Measurements from ENCODE around the gene SLC7A6OS.
"Not testable (repeated sequence)": the region's sequence is repeated elsewhere in the genome, so short reads cannot be mapped to it uniquely, and the experiment has no call there.

Gene SLC7A6OS

GRCh38 chr16:68289202-68289601 is 21.5 kb downstream of the SLC7A6OS start:
- Histone ChIP-seq H4K5ac (ENCODE audit: low read length) (no peak overlapping the region), H3K56ac (ENCODE audit: low read length) (no peak overlapping the region), H3K4me2 (ENCODE audit: low read length) (no peak overlapping the region), H2BK120ac (ENCODE audit: low read depth, low read length) (no peak overlapping the region), H3K23ac (ENCODE audit: low read length) (no peak overlapping the region), H3K36me3 (ENCODE audit: control insufficient read depth, insufficient read depth, low read length) (peaks cover 17% of the 10 kb centered on the region), H3K18ac (ENCODE audit: low read length) (no peak overlapping the region), H3K79me1 (ENCODE audit: low read length) (peaks cover 11% of the 10 kb centered on the region), H3K4ac (ENCODE audit: low read depth, low read length) (no peak overlapping the region), H2BK15ac (replicated peaks; ENCODE audit: low read depth) (no peak overlapping the region), H2AK5ac (ENCODE audit: low read length) (no peak overlapping the region), H3K79me2 (ENCODE audit: control insufficient read depth, insufficient read depth, low read length) (no peaks in the 10 kb centered on the region), H2BK5ac (ENCODE audit: low read length) (no peak overlapping the region), H3K4me1 (ENCODE audit: control insufficient read depth, low read depth, low read length) (peaks cover 2% of the 10 kb centered on the region), H3K9ac (ENCODE audit: low read length) (no peak overlapping the region), H3K4me3 (ENCODE audit: low read length) (no peak overlapping the region), H3K27ac (ENCODE audit: low read depth, low read length) (no peak overlapping the region), H3K27me3 (ENCODE audit: insufficient read depth, low read length, poor library complexity) (no peaks in the 10 kb centered on the region), H4K8ac (ENCODE audit: low read depth, low read length) (no peak overlapping the region)
- WGBS (ENCODE audit: extremely low coverage, insufficient coverage, low lambda C conversion rate): no CpG with 5 or more reads among the region's 2 CpGs
- DNase-seq: no peak

- not testable (repeated sequence) for H3K23ac ChIP-seq (ENCODE audit: low read length); H3K4ac ChIP-seq (ENCODE audit: low read depth, low read length); H4K5ac ChIP-seq (ENCODE audit: low read length); H3K18ac ChIP-seq (ENCODE audit: low read length); H3K4me2 ChIP-seq (ENCODE audit: low read length); H3K79me2 ChIP-seq (ENCODE audit: control insufficient read depth, insufficient read depth, low read length); H2BK120ac ChIP-seq (ENCODE audit: low read depth, low read length); H3K4me3 ChIP-seq (ENCODE audit: low read length); H2BK15ac ChIP-seq (replicated peaks; ENCODE audit: low read depth); H3K4me1 ChIP-seq (ENCODE audit: control insufficient read depth, low read depth, low read length); DNase-seq; H3K27ac ChIP-seq (ENCODE audit: low read depth, low read length); H2AK5ac ChIP-seq (ENCODE audit: low read length); H3K56ac ChIP-seq (ENCODE audit: low read length); H3K27me3 ChIP-seq (ENCODE audit: insufficient read depth, low read length, poor library complexity); H4K8ac ChIP-seq (ENCODE audit: low read depth, low read length); H3K9ac ChIP-seq (ENCODE audit: low read length); H2BK5ac ChIP-seq (ENCODE audit: low read length)
- no CpG with 5 or more reads among the region's 9 CpGs for WGBS (ENCODE audit: extremely low coverage, insufficient coverage, low lambda C conversion rate)
- Histone ChIP-seq H3K36me3 (ENCODE audit: control insufficient read depth, insufficient read depth, low read length) (peaks cover 17% of the 10 kb centered on the region), H3K79me1 (ENCODE audit: low read length) (peaks cover 11% of the 10 kb centered on the region)
Measured at GRCh38 chr16:68288796-68289195, 21.9 kb downstream of the SLC7A6OS start.

GRCh38 chr16:68288252-68288650 is 22.5 kb downstream of the SLC7A6OS start:
- Histone ChIP-seq H3K79me1 (ENCODE audit: low read length) (peaks cover 11% of the 10 kb centered on the region), H3K27me3 (ENCODE audit: insufficient read depth, low read length, poor library complexity) (no peaks in the 10 kb centered on the region), H3K27ac (ENCODE audit: low read depth, low read length) (no peak overlapping the region), H3K4ac (ENCODE audit: low read depth, low read length) (no peak overlapping the region), H3K4me3 (ENCODE audit: low read length) (no peak overlapping the region), H3K4me1 (ENCODE audit: control insufficient read depth, low read depth, low read length) (peaks cover 2% of the 10 kb centered on the region), H3K18ac (ENCODE audit: low read length) (no peak overlapping the region), H4K8ac (ENCODE audit: low read depth, low read length) (no peak overlapping the region), H2BK5ac (ENCODE audit: low read length) (no peak overlapping the region), H3K79me2 (ENCODE audit: control insufficient read depth, insufficient read depth, low read length) (no peaks in the 10 kb centered on the region), H3K9ac (ENCODE audit: low read length) (no peak overlapping the region), H3K56ac (ENCODE audit: low read length) (no peak overlapping the region), H3K4me2 (ENCODE audit: low read length) (no peak overlapping the region), H3K23ac (ENCODE audit: low read length) (no peak overlapping the region), H2BK15ac (replicated peaks; ENCODE audit: low read depth) (no peak overlapping the region), H2AK5ac (ENCODE audit: low read length) (no peak overlapping the region), H4K5ac (ENCODE audit: low read length) (no peak overlapping the region), H3K36me3 (ENCODE audit: control insufficient read depth, insufficient read depth, low read length) (peaks cover 17% of the 10 kb centered on the region), H2BK120ac (ENCODE audit: low read depth, low read length) (no peak overlapping the region)
- DNase-seq: no peak
- no CpG with 5 or more reads among the region's 1 CpG for WGBS (ENCODE audit: extremely low coverage, insufficient coverage, low lambda C conversion rate)

- H3K4me1 ChIP-seq (ENCODE audit: control insufficient read depth, low read depth, low read length): peaks cover 2% of the 10 kb centered on the region
- H3K23ac ChIP-seq (ENCODE audit: low read length): no peak overlapping the region
- no peak overlapping the region for H3K4me3 ChIP-seq (ENCODE audit: low read length)
- no peak overlapping the region for H2BK15ac ChIP-seq (replicated peaks; ENCODE audit: low read depth)
- DNase-seq: no peak
- no CpG with 5 or more reads among the region's 11 CpGs for WGBS (ENCODE audit: extremely low coverage, insufficient coverage, low lambda C conversion rate)
- no peak overlapping the region for H3K18ac ChIP-seq (ENCODE audit: low read length)
- no peak overlapping the region for H3K9ac ChIP-seq (ENCODE audit: low read length)
- H3K79me2 ChIP-seq (ENCODE audit: control insufficient read depth, insufficient read depth, low read length): no peaks in the 10 kb centered on the region
- no peak overlapping the region for H3K4ac ChIP-seq (ENCODE audit: low read depth, low read length)
- no peak overlapping the region for H4K8ac ChIP-seq (ENCODE audit: low read depth, low read length)
- H2BK5ac ChIP-seq (ENCODE audit: low read length): no peak overlapping the region
- H3K4me2 ChIP-seq (ENCODE audit: low read length): no peak overlapping the region
- H4K5ac ChIP-seq (ENCODE audit: low read length): no peak overlapping the region
- peaks cover 16% of the 10 kb centered on the region for H3K36me3 ChIP-seq (ENCODE audit: control insufficient read depth, insufficient read depth, low read length)
- H3K56ac ChIP-seq (ENCODE audit: low read length): no peak overlapping the region
- peaks cover 11% of the 10 kb centered on the region for H3K79me1 ChIP-seq (ENCODE audit: low read length)
- H2BK120ac ChIP-seq (ENCODE audit: low read depth, low read length): no peak overlapping the region
- no peak overlapping the region for H2AK5ac ChIP-seq (ENCODE audit: low read length)
- H3K27ac ChIP-seq (ENCODE audit: low read depth, low read length): no peak overlapping the region
- no peaks in the 10 kb centered on the region for H3K27me3 ChIP-seq (ENCODE audit: insufficient read depth, low read length, poor library complexity)
Measured at GRCh38 chr16:68287276-68288251, 23.2 kb downstream of the SLC7A6OS start.

GRCh38 chr16:68286153-68287074 is 24.3 kb downstream of the SLC7A6OS start:
- H3K23ac ChIP-seq (ENCODE audit: low read length): no peak overlapping the region
- H3K4me3 ChIP-seq (ENCODE audit: low read length): no peak overlapping the region
- H2BK120ac ChIP-seq (ENCODE audit: low read depth, low read length): no peak overlapping the region
- H4K5ac ChIP-seq (ENCODE audit: low read length): no peak overlapping the region
- DNase-seq: no peak
- no peak overlapping the region for H4K8ac ChIP-seq (ENCODE audit: low read depth, low read length)
- no peak overlapping the region for H3K9ac ChIP-seq (ENCODE audit: low read length)
- no peak overlapping the region for H2BK5ac ChIP-seq (ENCODE audit: low read length)
- WGBS (ENCODE audit: extremely low coverage, insufficient coverage, low lambda C conversion rate): no CpG with 5 or more reads among the region's 12 CpGs
- H3K36me3 ChIP-seq (ENCODE audit: control insufficient read depth, insufficient read depth, low read length): peaks cover 11% of the 10 kb centered on the region
- H3K27ac ChIP-seq (ENCODE audit: low read depth, low read length): no peak overlapping the region
- H3K4me1 ChIP-seq (ENCODE audit: control insufficient read depth, low read depth, low read length): peaks cover 2% of the 10 kb centered on the region
- H3K18ac ChIP-seq (ENCODE audit: low read length): no peak overlapping the region
- peaks cover 11% of the 10 kb centered on the region for H3K79me1 ChIP-seq (ENCODE audit: low read length)
- no peak overlapping the region for H2AK5ac ChIP-seq (ENCODE audit: low read length)
- no peak overlapping the region for H3K56ac ChIP-seq (ENCODE audit: low read length)
- no peaks in the 10 kb centered on the region for H3K27me3 ChIP-seq (ENCODE audit: insufficient read depth, low read length, poor library complexity)
- H3K79me2 ChIP-seq (ENCODE audit: control insufficient read depth, insufficient read depth, low read length): no peaks in the 10 kb centered on the region
- no peak overlapping the region for H3K4ac ChIP-seq (ENCODE audit: low read depth, low read length)
- H2BK15ac ChIP-seq (replicated peaks; ENCODE audit: low read depth): no peak overlapping the region
- H3K4me2 ChIP-seq (ENCODE audit: low read length): no peak overlapping the region
